ENCODE results near the gene RNF223. TPM values are rescaled to one million over a fixed set of nuclear protein-coding genes. Genes with fewer than 3 reads are reported as not detected.

RNF223 gene
- total and polyA plus RNA-seq, 2 of the 13 experiments (the other 11 are each of a cell fraction or from before 2014, with no cell fraction given), result 0.03 TPM; not detected in 1

GRCh38 chr1:1069711-1070676 is 4.1 kb downstream of the RNF223 start:
- ATAC-seq, result peak; percentile 34
- 12% methylated on average over 10 of the region's 40 CpGs for WGBS (ENCODE audit: low lambda C conversion rate)
- H3K79me2 ChIP-seq (ENCODE audit: insufficient read depth, low read length), result no peaks in the 10 kb centered on the region
- peak overlapping the region; percentile 77 for H3K4me2 ChIP-seq (ENCODE audit: low read depth, low read length)
- H3K36me3 ChIP-seq (replicated peaks in 1 of 2; ENCODE audit: control insufficient read depth in 1 of 2, insufficient read depth in 2 of 2, low read length in 2 of 2), result no peaks in the 10 kb centered on the region
- peaks cover 31 to 56% of the 10 kb centered on the region in 2 experiments for H3K27me3 ChIP-seq (ENCODE audit: control insufficient read depth in 1 of 2, insufficient read depth in 2 of 2, low read length in 2 of 2)
- no peak overlapping the region for H2AFZ ChIP-seq (ENCODE audit: low read length)
- intact Hi-C loops (cut with micrococcal nuclease; ENCODE audit: unreplicated experiment) (no loop called here), in situ Hi-C loops (cut with HindIII; ENCODE audit: extremely low pct_ligation_motif_present, low pct_unique_long_range_greater_than_20kb) (no loop called here)
- no peaks in the 10 kb centered on the region for H4K20me1 ChIP-seq (ENCODE audit: insufficient read depth, low read length)
- BruUV-seq (replicated peaks), result no TSS peak
- H3K4me3 ChIP-seq (replicated peaks in 1 of 3; ENCODE audit: insufficient read depth in 1 of 3, low read depth in 2 of 3, low read length in 3 of 3), result peak overlapping the region; percentile 15 to 89 (median 80)
- peaks cover 44% of the 10 kb centered on the region for H3K4me1 ChIP-seq (ENCODE audit: insufficient read depth, low read length)
- no peak overlapping the region for H3K27ac ChIP-seq (ENCODE audit: extremely low read length, insufficient read depth, low read length)
- no peak for FAIRE-seq
- H3K9ac ChIP-seq (ENCODE audit: insufficient read depth, low read depth, low read length), result peak overlapping the region; percentile 7; the same call in 1 of the 2 replicates
- CTCF ChIA-PET (ENCODE audit: low intra/inter-chr PET ratio, low total read pairs), result no interaction called here
- POLR2A ChIA-PET, result interaction anchor here (1.2 kb wide), 2 partner anchors 10 to 57 kb away, joined by 3 to 5 read pairs; partner anchors contain the start of gene ISG15
- DNase-seq (ENCODE audit: low spot score), result peak; percentile 29
- H3K9me3 ChIP-seq (ENCODE audit: low read length), result no peaks in the 10 kb centered on the region
- TF ChIP-seq ZBTB42 (CRISPR knock-in tag; IDR thresholded peaks at IDR 0.05), result no peak
- no peak for TF ChIP-seq SP2 (CRISPR knock-in tag; IDR thresholded peaks at IDR 0.05)
- no peak for TF ChIP-seq ZNF256 (CRISPR knock-in tag; conservative IDR thresholded peaks at IDR 0.05)
- TF ChIP-seq ZSCAN9 (CRISPR knock-in tag; IDR thresholded peaks at IDR 0.05; ENCODE audit: borderline replicate concordance), result no peak
- TF ChIP-seq CSRNP2 (CRISPR knock-in tag; conservative IDR thresholded peaks at IDR 0.05; ENCODE audit: low read depth), result no peak
- no peak for TF ChIP-seq SRF (IDR thresholded peaks at IDR 0.05; ENCODE audit: low read depth, low read length)
- TF ChIP-seq NFYB (CRISPR knock-in tag; IDR thresholded peaks at IDR 0.05), result no peak
- no peak for TF ChIP-seq ZNF552 (CRISPR knock-in tag; IDR thresholded peaks at IDR 0.05; ENCODE audit: borderline replicate concordance)
- TF ChIP-seq ZNF883 (CRISPR knock-in tag; IDR thresholded peaks at IDR 0.05; ENCODE audit: not compliant biosample characterization), result peak; percentile 3
- TF ChIP-seq ZNF678 (CRISPR knock-in tag; IDR thresholded peaks at IDR 0.05), result no peak
- TF ChIP-seq THYN1 (CRISPR knock-in tag; IDR thresholded peaks at IDR 0.05; ENCODE audit: borderline replicate concordance, low read depth), result no peak
- no peak for TF ChIP-seq STAT5B (CRISPR knock-in tag; IDR thresholded peaks at IDR 0.05)
- TF ChIP-seq ATF3 (CRISPR knock-in tag; IDR thresholded peaks at IDR 0.05), result no peak
- TF ChIP-seq PAX8 (CRISPR knock-in tag; IDR thresholded peaks at IDR 0.05; ENCODE audit: borderline replicate concordance), result no peak
- peak; percentile 12; the same call in 1 of the 2 replicates for TF ChIP-seq SPEN (CRISPR knock-in tag; IDR thresholded peaks at IDR 0.05; ENCODE audit: low read depth)
- no peak for TF ChIP-seq NFAT5 (CRISPR knock-in tag; IDR thresholded peaks at IDR 0.05)
- TF ChIP-seq KDM4B (CRISPR knock-in tag; IDR thresholded peaks at IDR 0.05), result no peak

Data from HepG2 (cell line).